Fibroblast of mammary gland (primary cell): ENCODE data around the gene C19orf12.

Experiments
- DNase-seq: peaks from one replicate; pipeline ENCODE4 v3.0.0-alpha.2; 2010; ENCODE audit warnings: low read depth
- H3K4me3 ChIP-seq: 2 replicates; pipeline ENCODE4 v1.5.1; 2011; ENCODE audit warnings: low read depth, mild to moderate bottlenecking, low read length, moderate library complexity; ENCODE audit not compliant: control insufficient read depth
- CTCF ChIP-seq: conservative IDR thresholded peaks from 2 replicates; pipeline ENCODE4 v1.5.1; 2011; ENCODE audit warnings: low read depth, low read length, inconsistent platforms; ENCODE audit not compliant: control insufficient read depth, insufficient read depth

Gene C19orf12

GRCh38 chr19:29690842-29691241 is 24.2 kb downstream of the C19orf12 start:
- peak; percentile 68 for TF ChIP-seq CTCF
- DNase-seq = peak; percentile 76
- no peak overlapping the region for H3K4me3 ChIP-seq

- peak; percentile 97 for DNase-seq
- no peak for TF ChIP-seq CTCF
- H3K4me3 ChIP-seq = peak overlapping the region; percentile 46
Measured at GRCh38 chr19:29687897-29688728, 26.9 kb downstream of the C19orf12 start.

GRCh38 chr19:29687244-29687896 is 27.7 kb downstream of the C19orf12 start:
- TF ChIP-seq CTCF = no peak
- peak overlapping the region; percentile 46 for H3K4me3 ChIP-seq
- DNase-seq = peak; percentile 99

- no peak overlapping the region for H3K4me3 ChIP-seq
- DNase-seq = no peak
- TF ChIP-seq CTCF = no peak
Measured at GRCh38 chr19:29686285-29686805, 28.7 kb downstream of the C19orf12 start.

GRCh38 chr19:29685326-29685725 is 29.7 kb downstream of the C19orf12 start:
- no peak for TF ChIP-seq CTCF
- peak; percentile 52 for DNase-seq
- H3K4me3 ChIP-seq = no peak overlapping the region

- TF ChIP-seq CTCF = no peak
- H3K4me3 ChIP-seq = no peak overlapping the region
- DNase-seq = peak; percentile 44
Measured at GRCh38 chr19:29683009-29683408, 32.1 kb downstream of the C19orf12 start.
